SK-N-SH (cell line): ENCODE measurements around the gene SIRPA.

Experiments used
- CHD2 ChIP-seq: fragments of 150-350 bp; IDR thresholded peaks from 2 replicates; pipeline ENCODE4 v1.6.1; 2018; ENCODE audit warnings: low read length; ENCODE audit not compliant: partially characterized antibody
- CTCF ChIP-seq: fragments of 200-600 bp; sonication (generic); IDR thresholded peaks from 2 replicates; pipeline ENCODE4 v1.6.1; 2017; ENCODE audit warnings: antibody characterized with exemption, mild to moderate bottlenecking, moderate library complexity
- EP300 ChIP-seq, 2 experiments: IDR thresholded peaks; 2 replicates each; pipeline versions ENCODE4 v1.4.0 to v1.6.1; 2012; ENCODE audit warnings: borderline replicate concordance in 1 of 2, low read depth in 1 of 2, low read length in 1 of 2
- FOSL2 ChIP-seq: IDR thresholded peaks from 2 replicates; pipeline ENCODE4 v1.4.0; 2012; ENCODE audit warnings: low read depth, mild to moderate bottlenecking, moderate library complexity, borderline replicate concordance
- FOXJ3 ChIP-seq: sonication (generic); formaldehyde crosslinking; IDR thresholded peaks from 2 replicates; pipeline ENCODE4 v1.5.1; 2020; ENCODE audit warnings: mild to moderate bottlenecking, missing genetic modification reagents
- JUND ChIP-seq: IDR thresholded peaks from 2 replicates; pipeline ENCODE4 v1.4.0; 2012
- POLR2AphosphoS5 ChIP-seq: IDR thresholded peaks from 2 replicates; pipeline ENCODE4 v1.6.1; 2012; ENCODE audit warnings: low read depth, low read length
- TAF1 ChIP-seq: IDR thresholded peaks from 2 replicates; pipeline ENCODE4 v1.6.1; 2012; ENCODE audit warnings: low read depth, mild to moderate bottlenecking, low read length, moderate library complexity, borderline replicate concordance
- YY1 ChIP-seq: IDR thresholded peaks from 2 replicates; pipeline ENCODE4 v1.4.0; 2012; ENCODE audit warnings: low read depth, mild to moderate bottlenecking
- TF ChIP-seq, protein P1 (sequence below): IDR thresholded peaks from 2 replicates; pipeline ENCODE4 v1.4.0; 2012; ENCODE audit warnings: low read depth
- TF ChIP-seq, protein P2 (sequence below): IDR thresholded peaks from 2 replicates; pipeline ENCODE4 v1.4.0; 2012; ENCODE audit warnings: low read depth, borderline replicate concordance

GRCh38 chr20:1927217-1927616, 32.0 kb downstream of the SIRPA start:
- TF ChIP-seq CTCF = no peak
- TF ChIP-seq TAF1 = no peak
- TF ChIP-seq CHD2 = no peak
- TF ChIP-seq POLR2AphosphoS5 = no peak
- TF ChIP-seq, protein P1, sequence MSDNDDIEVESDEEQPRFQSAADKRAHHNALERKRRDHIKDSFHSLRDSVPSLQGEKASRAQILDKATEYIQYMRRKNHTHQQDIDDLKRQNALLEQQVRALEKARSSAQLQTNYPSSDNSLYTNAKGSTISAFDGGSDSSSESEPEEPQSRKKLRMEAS = no peak
- TF ChIP-seq, protein P2, sequence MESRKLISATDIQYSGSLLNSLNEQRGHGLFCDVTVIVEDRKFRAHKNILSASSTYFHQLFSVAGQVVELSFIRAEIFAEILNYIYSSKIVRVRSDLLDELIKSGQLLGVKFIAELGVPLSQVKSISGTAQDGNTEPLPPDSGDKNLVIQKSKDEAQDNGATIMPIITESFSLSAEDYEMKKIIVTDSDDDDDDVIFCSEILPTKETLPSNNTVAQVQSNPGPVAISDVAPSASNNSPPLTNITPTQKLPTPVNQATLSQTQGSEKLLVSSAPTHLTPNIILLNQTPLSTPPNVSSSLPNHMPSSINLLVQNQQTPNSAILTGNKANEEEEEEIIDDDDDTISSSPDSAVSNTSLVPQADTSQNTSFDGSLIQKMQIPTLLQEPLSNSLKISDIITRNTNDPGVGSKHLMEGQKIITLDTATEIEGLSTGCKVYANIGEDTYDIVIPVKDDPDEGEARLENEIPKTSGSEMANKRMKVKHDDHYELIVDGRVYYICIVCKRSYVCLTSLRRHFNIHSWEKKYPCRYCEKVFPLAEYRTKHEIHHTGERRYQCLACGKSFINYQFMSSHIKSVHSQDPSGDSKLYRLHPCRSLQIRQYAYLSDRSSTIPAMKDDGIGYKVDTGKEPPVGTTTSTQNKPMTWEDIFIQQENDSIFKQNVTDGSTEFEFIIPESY = no peak
- TF ChIP-seq JUND = no peak
- no peak for TF ChIP-seq FOXJ3 (CRISPR knock-in tag)
- TF ChIP-seq FOSL2 = no peak
- TF ChIP-seq YY1 = no peak
- no peak for TF ChIP-seq EP300 (IDR thresholded peaks at IDR 0.05; ENCODE audit: borderline replicate concordance in 1 of 2, low read depth in 1 of 2, low read length in 1 of 2)
